Activated CD4-positive, alpha-beta T cell treated with anti-CD3 and anti-CD28 coated beads for 24 hours (primary cell): ENCODE data around the gene PPP1R9A.

Experiments
- DNase-seq, 2 donors: peaks; one replicate each; pipeline ENCODE4 v3.0.0-alpha.2; 2020; ENCODE audit warnings: low read depth in 2 of 2

The PPP1R9A gene

GRCh38 chr7:94907026-94907810 is at the start of gene PPP1R9A:
TSS of gene PPP1R9A (plus strand) at chr7:94907594. CDS start at chr7:94910114, 2,520 bp downstream.
- no peak for DNase-seq

DNA sequence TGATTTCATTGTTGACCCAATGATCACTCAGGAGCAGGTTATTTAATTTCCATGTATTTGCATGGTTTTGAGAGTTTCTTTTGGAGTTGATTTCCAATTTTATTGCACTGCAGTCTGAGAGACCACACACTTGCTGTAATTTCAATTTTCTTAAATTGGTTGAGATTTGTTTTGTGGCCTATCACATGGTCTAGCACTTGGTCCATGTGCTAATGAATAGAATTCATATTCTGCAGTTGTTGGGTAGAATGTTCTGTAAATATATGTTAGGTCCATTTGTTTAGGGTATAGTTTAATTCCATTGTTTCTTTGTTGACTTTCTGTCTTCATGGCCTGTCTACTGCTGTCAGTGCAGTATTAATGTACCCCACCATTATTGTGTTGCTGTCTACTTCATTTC is 36.3 kb upstream of the PPP1R9A start:
- DNase-seq: no peak

DNA sequence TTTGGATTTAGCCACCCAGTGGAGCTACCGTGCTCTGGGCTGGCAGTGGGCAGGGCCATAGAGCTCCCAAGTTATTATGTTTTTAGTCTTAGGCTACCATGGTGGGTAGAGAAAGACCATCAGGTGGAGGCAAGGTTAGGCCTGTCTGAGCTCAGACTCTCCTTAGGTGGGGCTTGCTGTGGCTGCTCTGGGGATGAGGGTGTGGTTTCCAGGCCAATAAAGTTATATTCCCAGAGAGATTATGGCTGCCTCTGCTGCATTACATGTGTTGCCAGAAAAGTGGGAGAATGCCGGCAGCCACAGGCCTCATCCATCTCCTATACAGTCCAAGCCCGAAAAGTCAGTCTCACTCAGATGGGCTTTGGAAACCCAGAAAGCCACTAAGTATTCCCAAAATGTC is 34.2 kb upstream of the PPP1R9A start:
- DNase-seq: no peak

GRCh38 chr7:94874036-94874785 is 33.2 kb upstream of the PPP1R9A start:
- DNase-seq: no peak

GRCh38 chr7:94875201-94875600 is 32.2 kb upstream of the PPP1R9A start:
- no peak for DNase-seq

- no peak for DNase-seq
These were observed 29.4 kb upstream of the PPP1R9A start for GRCh38 chr7:94877731-94878670.

DNA sequence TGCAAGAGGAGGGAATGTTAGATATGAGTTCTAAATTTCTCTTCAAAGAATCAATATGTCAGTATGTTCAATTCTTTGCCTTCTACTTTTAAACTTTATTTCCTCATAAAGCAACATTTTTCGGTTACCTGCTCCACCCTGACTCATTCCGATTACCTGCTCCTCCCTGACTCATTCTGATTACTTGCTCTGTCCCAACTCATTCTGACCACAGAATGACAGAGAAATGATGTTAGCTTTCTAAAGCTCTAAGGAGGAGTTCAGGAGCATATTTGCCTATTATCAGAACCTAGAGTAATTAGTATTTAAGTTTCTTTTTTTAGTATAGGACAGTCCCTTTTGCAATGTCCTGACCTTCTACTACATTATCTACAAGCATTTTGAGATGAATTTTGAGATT is 24.5 kb upstream of the PPP1R9A start:
- DNase-seq: no peak

DNA sequence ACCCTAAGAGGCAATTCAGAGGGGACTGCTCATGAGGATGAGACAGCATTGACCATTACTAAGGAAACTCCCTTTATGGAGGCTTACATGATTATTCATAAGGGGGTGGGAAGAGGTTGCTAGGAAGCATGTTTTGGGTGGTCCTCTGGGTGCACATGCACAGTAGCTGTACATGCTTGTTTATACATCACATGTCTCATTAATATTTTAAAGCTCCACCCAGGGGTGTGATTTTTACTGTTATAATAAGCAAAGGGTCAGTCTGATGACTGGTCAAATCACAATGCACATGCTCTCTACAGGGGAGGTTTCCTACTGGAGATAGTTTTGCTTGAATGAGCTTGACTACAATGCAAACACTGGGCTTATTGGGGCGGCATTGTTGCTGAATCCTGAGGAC is 23.8 kb upstream of the PPP1R9A start:
- DNase-seq: no peak

GRCh38 chr7:94888551-94888950 is 18.8 kb upstream of the PPP1R9A start:
- DNase-seq: no peak

GRCh38 chr7:94888995-94889523 is 18.3 kb upstream of the PPP1R9A start:
- no peak for DNase-seq

DNA sequence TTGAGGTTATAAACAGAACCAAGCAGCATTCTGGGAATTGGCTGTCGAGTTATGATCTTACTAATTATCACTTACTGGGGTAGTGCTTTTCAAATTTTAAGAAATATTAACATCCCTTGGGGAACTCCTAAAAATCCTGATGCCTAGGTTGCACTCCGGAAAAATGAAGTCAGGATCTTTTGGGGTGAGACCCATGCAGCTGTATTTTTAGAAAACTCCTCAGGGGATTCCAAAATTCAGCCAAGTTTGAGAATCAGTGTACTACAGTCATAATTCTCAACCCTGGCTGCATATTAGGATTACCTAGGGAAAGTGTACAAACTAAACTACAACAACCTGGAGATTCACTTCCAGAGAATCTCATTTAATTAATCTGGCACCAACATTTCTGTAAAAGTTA is 17.2 kb upstream of the PPP1R9A start:
- DNase-seq: no peak

DNA sequence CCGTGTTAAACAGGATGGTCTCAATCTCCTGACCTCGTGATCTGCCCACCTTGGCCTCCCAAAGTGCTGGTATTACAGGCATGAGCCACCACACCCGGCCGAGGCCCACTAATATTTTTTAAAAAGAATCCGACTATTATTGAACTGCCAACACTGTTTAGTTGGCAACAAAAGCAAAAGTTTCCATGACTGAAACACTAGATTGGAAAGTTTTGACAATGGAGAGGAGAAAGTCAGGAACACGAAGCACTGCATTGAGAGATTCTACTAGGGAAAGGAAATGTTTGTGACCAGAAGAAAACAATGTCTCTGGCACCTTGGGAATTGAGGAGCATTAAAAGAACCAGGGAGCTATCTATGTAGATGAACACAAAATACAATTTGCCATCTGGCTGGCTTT is 13.7 kb upstream of the PPP1R9A start:
- no peak for DNase-seq

GRCh38 chr7:94897541-94897940 is 9.9 kb upstream of the PPP1R9A start:
- DNase-seq: no peak

GRCh38 chr7:94898340-94898739 is 9.1 kb upstream of the PPP1R9A start:
- DNase-seq: no peak

DNA sequence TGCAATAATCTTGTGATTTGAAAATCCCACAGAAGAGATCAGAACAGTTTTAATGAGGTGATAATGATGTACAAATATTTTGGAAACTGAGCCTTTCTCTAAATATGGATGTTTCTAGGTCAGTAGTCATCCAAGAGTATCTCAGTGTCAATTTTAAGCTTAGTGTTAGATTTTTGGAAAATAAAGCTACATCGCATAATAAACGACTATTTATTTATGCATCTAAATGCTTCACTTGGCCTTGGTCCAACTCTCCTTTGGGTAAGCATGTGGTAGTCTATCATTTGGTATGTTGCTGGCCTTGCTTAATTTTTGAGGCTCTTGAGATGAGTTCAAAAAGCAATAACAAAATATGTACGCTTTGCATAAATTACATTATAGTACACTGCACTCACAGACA is 5.4 kb upstream of the PPP1R9A start:
- no peak for DNase-seq

DNA sequence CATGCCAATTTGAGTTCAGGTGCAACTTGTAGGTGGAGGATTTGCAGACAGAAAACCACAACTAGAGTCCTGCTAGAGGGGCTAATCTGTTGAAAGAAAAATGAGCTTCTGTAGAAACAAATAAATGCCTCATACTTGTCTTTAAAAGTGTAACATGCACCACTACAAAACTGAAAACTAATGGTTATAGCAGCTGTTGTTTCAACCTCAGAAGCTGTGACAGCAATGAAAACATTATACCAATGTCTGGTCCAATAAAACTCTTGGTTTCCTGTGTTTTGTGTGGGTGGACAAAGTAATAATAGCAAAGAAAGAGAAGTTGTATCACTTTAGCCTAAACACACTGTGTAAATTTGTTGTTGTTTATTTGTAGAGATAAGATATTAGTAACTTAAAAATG is 3.4 kb upstream of the PPP1R9A start:
- no peak for DNase-seq

DNA sequence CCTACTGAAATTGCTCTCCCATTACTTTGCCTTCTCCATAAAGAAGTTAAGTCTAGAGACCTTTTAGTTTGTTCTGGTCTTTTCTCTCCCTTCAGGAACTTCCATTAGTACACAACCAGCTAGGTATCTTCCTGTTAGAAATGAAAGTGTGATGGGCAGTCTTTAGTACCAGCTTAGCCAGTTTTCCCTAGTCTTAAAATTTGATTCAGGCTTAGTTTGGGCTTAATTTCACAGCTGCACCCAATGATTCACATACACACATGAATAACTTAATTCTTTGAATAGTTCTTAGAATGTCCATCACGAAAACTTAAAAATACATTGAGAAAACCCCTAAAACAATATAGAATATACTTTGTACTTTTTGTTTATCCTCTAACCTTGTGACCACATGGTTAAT is 2.4 kb upstream of the PPP1R9A start:
- no peak for DNase-seq

DNA sequence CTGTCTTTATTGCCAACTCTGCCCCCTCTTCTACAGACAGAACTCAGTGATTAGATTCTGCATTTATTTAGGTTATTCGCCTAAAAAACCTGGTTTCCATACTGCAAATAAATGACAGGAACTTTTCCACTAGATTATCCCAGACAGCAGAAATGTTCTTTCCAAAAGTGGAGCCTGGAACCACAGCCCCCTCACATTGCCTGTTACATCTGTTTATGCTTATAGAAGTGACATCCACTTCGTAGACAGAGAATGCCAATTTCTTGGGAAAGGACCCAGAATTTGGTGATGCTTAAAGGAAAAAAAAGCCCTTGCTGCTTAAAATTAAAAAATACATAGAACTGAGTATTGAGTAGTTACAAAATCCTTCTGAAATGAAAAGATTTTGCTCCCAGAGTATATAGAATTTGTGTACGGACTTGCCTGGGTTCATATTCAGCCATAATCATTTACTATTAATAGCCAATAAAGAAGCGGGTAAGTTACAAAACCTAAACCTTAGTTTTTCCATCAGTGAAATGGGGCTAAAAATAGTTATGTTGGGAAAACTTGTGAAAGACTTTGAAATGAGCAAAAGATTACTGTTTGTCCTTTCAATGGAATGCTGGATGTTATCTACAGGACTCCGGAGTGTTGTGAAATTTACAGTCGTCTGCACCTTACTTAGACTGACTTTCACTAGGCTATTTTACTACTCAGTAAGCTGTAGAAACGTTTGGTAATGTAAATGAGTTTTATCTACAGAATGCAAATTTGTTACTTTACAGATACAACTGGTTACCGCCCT is 1.1 kb upstream of the PPP1R9A start:
- DNase-seq: no peak

GRCh38 chr7:94907811-94908322 is 473 bp downstream of the PPP1R9A start:
- no peak for DNase-seq

GRCh38 chr7:94908323-94909178 is 1.2 kb downstream of the PPP1R9A start:
- no peak for DNase-seq
